GM12865 (cell line): ENCODE results near the gene EDIL3.
"Not testable (repeated sequence)": the region's sequence is repeated elsewhere in the genome, so short reads cannot be mapped to it uniquely, and the experiment has no call there.

ENCODE experiments used
- DNase-seq: peaks from one replicate; pipeline ENCODE4 v3.0.0; 2010; ENCODE audit warnings: low read depth
- H3K4me3 ChIP-seq: 2 replicates; pipeline ENCODE4 v1.5.1; 2011; ENCODE audit warnings: mild to moderate bottlenecking, low read depth, low read length, control low read depth
- CTCF ChIP-seq: IDR thresholded peaks from 2 replicates; pipeline ENCODE4 v1.5.1; 2011; ENCODE audit warnings: low read length, control low read depth, low read depth, inconsistent platforms; ENCODE audit not compliant: insufficient read depth; ENCODE audit errors: missing control alignments

The EDIL3 gene

GRCh38 chr5:84327591-84327990, 57.1 kb downstream of the EDIL3 start:
- no peak for TF ChIP-seq CTCF
- no peak for DNase-seq

GRCh38 chr5:84322646-84323045, 62.0 kb downstream of the EDIL3 start:
- no peak for DNase-seq
- TF ChIP-seq CTCF = no peak
- no peak overlapping the region for H3K4me3 ChIP-seq

More at GRCh38 chr5:84327591-84327990, 57.1 kb downstream of the EDIL3 start:
- H3K4me3 ChIP-seq = no peak overlapping the region

GRCh38 chr5:84317826-84318225, 66.9 kb downstream of the EDIL3 start:
- not testable (repeated sequence) for DNase-seq, H3K4me3 ChIP-seq

- DNase-seq, H3K4me3 ChIP-seq: not testable (repeated sequence)
Measured at GRCh38 chr5:84312280-84312679, 72.4 kb downstream of the EDIL3 start.

- not testable (repeated sequence) for DNase-seq, H3K4me3 ChIP-seq
Measured at GRCh38 chr5:84309850-84310249, 74.8 kb downstream of the EDIL3 start.

GRCh38 chr5:84306601-84307000, 78.1 kb downstream of the EDIL3 start:
- no peak for TF ChIP-seq CTCF
- no peak for DNase-seq
- no peak overlapping the region for H3K4me3 ChIP-seq

- TF ChIP-seq CTCF = no peak
- no peak for DNase-seq
- no peak overlapping the region for H3K4me3 ChIP-seq
Measured at GRCh38 chr5:84304599-84304998, 80.1 kb downstream of the EDIL3 start.

GRCh38 chr5:84303315-84303714, 81.4 kb downstream of the EDIL3 start:
- no peak for DNase-seq
- no peak for TF ChIP-seq CTCF
- H3K4me3 ChIP-seq = no peak overlapping the region

GRCh38 chr5:84301535-84301934, 83.1 kb downstream of the EDIL3 start:
- no peak for DNase-seq
- no peak for TF ChIP-seq CTCF
- no peak overlapping the region for H3K4me3 ChIP-seq
